HepG2 (cell line): Measurements from ENCODE around the gene METTL26. TPM values are rescaled to one million over a fixed set of nuclear protein-coding genes. Genes with fewer than 3 reads are reported as not detected.

Source experiments
- ATAC-seq: fragments of 200-7000 bp; cut with Tn5 transposase; 3 replicates; pipeline ENCODE4 v1.9.1; 2020; ENCODE audit warnings: mild to moderate bottlenecking, moderate library complexity
- BruUV-seq: library from RNA; stranded (reverse); fragments of 400-500 nt; replicated peaks from 2 replicates; lab custom pipeline; 2021; lab: Mats Ljungman, UMichigan
- CTCF ChIA-PET: fragments of 300-600 bp; formaldehyde crosslinking; extraction: SDS; loops from one replicate; lab custom pipeline; 2021; ENCODE audit warnings: low total read pairs, inconsistent platforms, low intra/inter-chr PET ratio; lab: Yijun Ruan, JAX
- POLR2A ChIA-PET: fragments of 350-600 bp; sonication (Branson Sonifier 250); formaldehyde crosslinking; loops from one replicate; lab custom pipeline; 2020; ENCODE audit warnings: antibody characterized with exemption, inconsistent platforms; lab: Yijun Ruan, JAX
- DNase-seq: peaks from one replicate; pipeline ENCODE4 v3.0.0-alpha.2; 2015; ENCODE audit warnings: low spot score
- FAIRE-seq: peaks from 3 replicates; lab custom pipeline; 2011; peaks lifted over from hg19 to GRCh38; lab: Jason Lieb, UNC
- H2AFZ ChIP-seq: one replicate; pipeline ENCODE4 v1.6.1; 2011; ENCODE audit warnings: low read length, inconsistent platforms
- H3K27ac ChIP-seq: fragments of 300-600 bp; 3 replicates; pipeline ENCODE4 v1.8.0; 2011; ENCODE audit warnings: mixed run types, mild to moderate bottlenecking, mixed read lengths, low read length, inconsistent platforms; ENCODE audit not compliant: insufficient read depth; ENCODE audit errors: extremely low read length
- H3K27me3 ChIP-seq, 2 experiments: fragments of 200-600 bp in 1 of 2; 2 replicates in 1 of 2; 3 replicates in 1 of 2; pipeline versions ENCODE4 v1.6.0 to v1.8.0; 2011; ENCODE audit warnings: low read length in 2 of 2, mild to moderate bottlenecking in 2 of 2, moderate library complexity in 2 of 2, inconsistent platforms in 1 of 2; ENCODE audit not compliant: insufficient read depth in 2 of 2, control insufficient read depth in 1 of 2
- H3K36me3 ChIP-seq, 2 experiments: fragments of 200-600 bp in 1 of 2; replicated peaks in 1 of 2; 2 replicates in 1 of 2; 3 replicates in 1 of 2; pipeline versions ENCODE4 v1.5.1 to v1.8.0; 2011; ENCODE audit warnings: low read length in 2 of 2, inconsistent platforms in 1 of 2; ENCODE audit not compliant: insufficient read depth in 2 of 2, control insufficient read depth in 1 of 2
- H3K4me1 ChIP-seq: 2 replicates; pipeline ENCODE4 v1.5.1; 2012; ENCODE audit warnings: low read length, inconsistent platforms; ENCODE audit not compliant: insufficient read depth
- H3K4me2 ChIP-seq: 2 replicates; pipeline ENCODE4 v1.6.0; 2011; ENCODE audit warnings: low read depth, low read length, inconsistent platforms
- H3K4me3 ChIP-seq, 3 experiments: fragments of 200-600 bp in 1 of 3; sonication (generic), shearing (Covaris generic) in 1 of 3; replicated peaks in 1 of 3; 2 replicates each; pipeline ENCODE4 v1.5.1; 2011 to 2016; ENCODE audit warnings: low read length in 3 of 3, inconsistent platforms in 2 of 3, low read depth in 2 of 3, mild to moderate bottlenecking in 2 of 3, control low read depth in 1 of 3, mixed read lengths in 1 of 3; ENCODE audit not compliant: insufficient read depth in 1 of 3
- H3K79me2 ChIP-seq: one replicate; pipeline ENCODE4 v1.6.1; 2011; ENCODE audit warnings: low read length, inconsistent platforms; ENCODE audit not compliant: insufficient read depth
- H3K9ac ChIP-seq: 2 replicates; pipeline ENCODE4 v1.6.0; 2011; ENCODE audit warnings: mild to moderate bottlenecking, low read depth, low read length, inconsistent platforms; ENCODE audit not compliant: insufficient read depth
- H3K9me3 ChIP-seq: 2 replicates; pipeline ENCODE4 v1.5.1; 2012; ENCODE audit warnings: mild to moderate bottlenecking, low read length
- H4K20me1 ChIP-seq: 2 replicates; pipeline ENCODE4 v1.6.0; 2011; ENCODE audit warnings: inconsistent platforms, mild to moderate bottlenecking, low read length, moderate library complexity; ENCODE audit not compliant: insufficient read depth
- HMG20A ChIP-seq: IDR thresholded peaks from 2 replicates; pipeline ENCODE4 v1.6.1; 2016; ENCODE audit warnings: borderline replicate concordance
- JDP2 ChIP-seq: sonication (generic); formaldehyde crosslinking; IDR thresholded peaks from 2 replicates; pipeline ENCODE4 v1.8.1; 2022; ENCODE audit warnings: missing genetic modification reagents, borderline replicate concordance
- KLF6 ChIP-seq: IDR thresholded peaks from 2 replicates; pipeline ENCODE4 v1.8.0; 2016; ENCODE audit warnings: missing biosample characterization, missing genetic modification reagents
- MED1 ChIP-seq: sonication (generic); formaldehyde crosslinking; IDR thresholded peaks from 2 replicates; pipeline ENCODE4 v1.4.0; 2020; ENCODE audit warnings: missing genetic modification reagents
- POLR2AphosphoS2 ChIP-seq: IDR thresholded peaks from 2 replicates; pipeline ENCODE4 v1.6.1; 2011; ENCODE audit warnings: low read depth, low read length, improper control_type of control experiment
- RAD21 ChIP-seq: fragments of 450-650 bp; formaldehyde crosslinking; IDR thresholded peaks from 2 replicates; pipeline ENCODE4 v1.5.0; 2020; ENCODE audit warnings: mild to moderate bottlenecking
- TARDBP ChIP-seq: sonication (generic); formaldehyde crosslinking; IDR thresholded peaks from 2 replicates; pipeline ENCODE4 v1.8.0; 2022; ENCODE audit warnings: mild to moderate bottlenecking, missing genetic modification reagents
- TOPORS ChIP-seq: sonication (generic); formaldehyde crosslinking; IDR thresholded peaks from 2 replicates; pipeline ENCODE4 v1.8.0; 2023; ENCODE audit warnings: mild to moderate bottlenecking, missing genetic modification reagents
- ZBTB2 ChIP-seq: sonication (generic); formaldehyde crosslinking; IDR thresholded peaks from 2 replicates; pipeline ENCODE4 v1.8.0; 2022; ENCODE audit warnings: low read depth, missing genetic modification reagents
- ZFP82 ChIP-seq: sonication (generic); formaldehyde crosslinking; IDR thresholded peaks from 2 replicates; pipeline ENCODE4 v1.5.1; 2020; ENCODE audit warnings: mild to moderate bottlenecking, missing genetic modification reagents, borderline replicate concordance
- ZNF205 ChIP-seq: IDR thresholded peaks from 2 replicates; pipeline ENCODE4 v1.6.1; 2018; ENCODE audit warnings: missing biosample characterization, missing genetic modification reagents
- ZNF281 ChIP-seq: sonication (generic); formaldehyde crosslinking; IDR thresholded peaks from 2 replicates; pipeline ENCODE4 v1.4.0; 2020; ENCODE audit warnings: missing genetic modification reagents, borderline replicate concordance
- ZNF589 ChIP-seq: sonication (generic); formaldehyde crosslinking; conservative IDR thresholded peaks from 2 replicates; pipeline ENCODE4 v1.8.0; 2022; ENCODE audit warnings: mild to moderate bottlenecking, moderate library complexity, missing genetic modification reagents
- ZNF878 ChIP-seq: sonication (generic); formaldehyde crosslinking; IDR thresholded peaks from 2 replicates; pipeline ENCODE4 v1.8.1; 2023; ENCODE audit warnings: mild to moderate bottlenecking, missing genetic modification reagents, moderate library complexity
- WGBS: methylation state at CpG from one replicate; pipeline ENCODE4 v1.1.6; 2017; ENCODE audit warnings: low lambda C conversion rate; 5-methylcytosine and 5-hydroxymethylcytosine counted together
- in situ Hi-C: cut with HindIII; loops from 2 replicates; pipeline ENCODE4 v1.10.0; 2017; ENCODE audit warnings: low pct_unique_long_range_greater_than_20kb; ENCODE audit not compliant: extremely low pct_ligation_motif_present
- intact Hi-C: fragments of 100-400 bp; cut with micrococcal nuclease; formaldehyde crosslinking; loops from one replicate; pipeline ENCODE4 v1.10.0; 2022; ENCODE audit not compliant: unreplicated experiment
- polyA plus RNA-seq, 8 experiments: library from polyadenylated mRNA; depleted of rRNA in 3 of 8; stranded (reverse) in 7 of 8; unstranded in 1 of 8; fragments of >200 nt; fragmentation: Illumina TruSeq in 4 of 8; extraction: Trizol in 4 of 8; gene quantifications; 2 replicates each; pipeline versions ENCODE4 v1.2.1 to v1.2.3, GENCODE V29; 2011 to 2016; ENCODE audit warnings: low read depth in 4 of 8, missing spikeins in 1 of 8, mixed read lengths in 1 of 8; ENCODE audit not compliant: insufficient read depth in 1 of 8
- total RNA-seq, 5 experiments: library from RNA; depleted of rRNA; stranded (reverse); fragments of >200 nt; fragmentation: Illumina TruSeq; extraction: Trizol; gene quantifications; 2 replicates each; pipeline ENCODE4 v1.2.3, GENCODE V29; 2016; ENCODE audit warnings: low read depth in 1 of 5

METTL26 gene
- total and polyA plus RNA-seq, 2 of the 13 experiments (the other 11 are each of a cell fraction or from before 2014, with no cell fraction given) = 65.5 to 70.1 TPM

GRCh38 chr16:642189-643049 lies 6.3 kb upstream of the METTL26 start (continued):
- TF ChIP-seq ZFP82 (CRISPR knock-in tag) = peak; percentile 2; the same call in 1 of the 2 replicates
- TF ChIP-seq ZNF205 (CRISPR knock-in tag) = no peak
- TF ChIP-seq HMG20A (CRISPR knock-in tag) = no peak
- TF ChIP-seq POLR2AphosphoS2 = no peak
- TF ChIP-seq KLF6 = no peak
- no peak for TF ChIP-seq ZNF589 (CRISPR knock-in tag)
- TF ChIP-seq JDP2 = no peak
- peak; percentile 13 for TF ChIP-seq MED1

- H3K27me3 ChIP-seq = no peaks in the 10 kb centered on the region
- DNase-seq = peak; percentile 76
- FAIRE-seq = no peak
- no peak within 1 kb of the TSS for H2AFZ ChIP-seq
- H4K20me1 ChIP-seq = peaks cover 4% of the 10 kb centered on the region; the same call in 1 of the 2 replicates
- in situ Hi-C loops (no loop called here), intact Hi-C loops (loop anchor here (10.0 kb wide), 1 partner anchor 57 kb away; no protein-coding TSS in a partner anchor)
- H3K4me3 ChIP-seq = peak within 1 kb of the TSS; percentile 59 to 89 (median 82)
- H3K4me2 ChIP-seq = peak within 1 kb of the TSS; percentile 98
- WGBS = no CpG with 5 or more reads among the region's 81 CpGs
- H3K9me3 ChIP-seq = no peaks in the 10 kb centered on the region
- ChIA-PET POLR2A (interaction anchor here (0.6 to 1.0 kb wide), 3 partner anchors 34 to 54 kb away, joined by 3 read pairs; partner anchors contain the start of gene RHBDL1), CTCF (no interaction called here)
- BruUV-seq = no TSS peak
- peaks cover 63% of the 10 kb centered on the region for H3K4me1 ChIP-seq
- H3K79me2 ChIP-seq = peaks cover 23% of the 10 kb centered on the region
- peak within 1 kb of the TSS; percentile 94 for H3K9ac ChIP-seq
- peak; percentile 55 for ATAC-seq
- peak within 1 kb of the TSS; percentile 94 for H3K27ac ChIP-seq
- no peaks in the 10 kb centered on the region for H3K36me3 ChIP-seq
- TF ChIP-seq ZBTB2 (CRISPR knock-in tag) (peak; percentile 85), TARDBP (CRISPR knock-in tag) (0 out of 2 replicates have a peak, but pooled peaks have one; percentile 29), ZNF281 (CRISPR knock-in tag) (no peak), RAD21 (CRISPR knock-in tag) (peak; percentile 52; the same call in 1 of the 2 replicates), TOPORS (0 out of 2 replicates have a peak, but pooled peaks have one; percentile 17), ZNF878 (0 out of 2 replicates have a peak, but pooled peaks have one; percentile 65)
Observed at GRCh38 chr16:641326-642188, 5.5 kb upstream of the METTL26 start, which contains the start of gene MCRIP2. TSS of gene MCRIP2 (plus strand) at chr16:641828. CDS start at chr16:641992, 164 bp downstream.
